Germinal center (tissue), 1 donor: ENCODE data around the gene ANKRD12.
A peak's percentile ranks its signal among the peaks of the same experiment; 100 is the strongest.

ENCODE experiments used
- DNase-seq: peaks from one replicate; pipeline ENCODE4 v3.0.0; 2012; ENCODE audit warnings: mixed read lengths, low spot score

ANKRD12 gene

DNA sequence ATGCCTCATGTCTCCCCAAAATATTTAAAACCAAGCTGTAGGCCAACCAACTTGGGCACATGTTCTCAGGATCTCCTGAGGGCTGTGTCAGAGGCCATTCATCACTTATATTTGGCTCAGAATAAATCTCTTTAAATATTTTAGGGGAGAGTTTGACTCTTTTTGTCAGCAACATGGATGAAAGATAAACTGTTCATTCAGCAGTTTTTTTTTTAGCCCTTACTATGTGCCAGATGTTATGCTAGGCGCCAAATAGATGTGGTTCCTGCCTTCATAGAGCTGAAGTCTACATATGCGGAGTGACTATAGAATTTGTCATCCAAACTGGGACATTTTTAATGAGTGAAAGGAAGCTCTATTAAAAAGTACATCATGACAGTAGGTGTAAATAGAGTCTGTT lies 155.5 kb downstream of the ANKRD12 start:
- DNase-seq: no peak

DNA sequence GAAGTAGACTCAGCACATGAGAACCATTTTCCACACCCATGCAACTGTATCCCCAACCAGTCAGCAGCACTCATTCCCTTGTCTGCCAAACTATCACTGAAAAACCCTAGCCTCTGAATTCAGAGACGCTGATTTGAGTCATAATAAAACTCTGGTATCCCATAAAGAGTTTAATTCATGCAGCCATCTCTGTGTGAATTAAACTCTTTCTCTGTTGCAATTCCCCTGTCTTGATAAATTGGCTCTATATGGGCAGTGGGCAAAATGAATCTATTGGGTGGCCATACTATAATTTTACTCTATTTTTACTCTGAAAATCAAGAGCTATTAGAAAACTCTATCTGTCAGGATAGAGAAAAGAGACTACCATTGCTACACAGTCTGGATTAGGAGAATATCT lies 157.4 kb downstream of the ANKRD12 start:
- no peak for DNase-seq

DNA sequence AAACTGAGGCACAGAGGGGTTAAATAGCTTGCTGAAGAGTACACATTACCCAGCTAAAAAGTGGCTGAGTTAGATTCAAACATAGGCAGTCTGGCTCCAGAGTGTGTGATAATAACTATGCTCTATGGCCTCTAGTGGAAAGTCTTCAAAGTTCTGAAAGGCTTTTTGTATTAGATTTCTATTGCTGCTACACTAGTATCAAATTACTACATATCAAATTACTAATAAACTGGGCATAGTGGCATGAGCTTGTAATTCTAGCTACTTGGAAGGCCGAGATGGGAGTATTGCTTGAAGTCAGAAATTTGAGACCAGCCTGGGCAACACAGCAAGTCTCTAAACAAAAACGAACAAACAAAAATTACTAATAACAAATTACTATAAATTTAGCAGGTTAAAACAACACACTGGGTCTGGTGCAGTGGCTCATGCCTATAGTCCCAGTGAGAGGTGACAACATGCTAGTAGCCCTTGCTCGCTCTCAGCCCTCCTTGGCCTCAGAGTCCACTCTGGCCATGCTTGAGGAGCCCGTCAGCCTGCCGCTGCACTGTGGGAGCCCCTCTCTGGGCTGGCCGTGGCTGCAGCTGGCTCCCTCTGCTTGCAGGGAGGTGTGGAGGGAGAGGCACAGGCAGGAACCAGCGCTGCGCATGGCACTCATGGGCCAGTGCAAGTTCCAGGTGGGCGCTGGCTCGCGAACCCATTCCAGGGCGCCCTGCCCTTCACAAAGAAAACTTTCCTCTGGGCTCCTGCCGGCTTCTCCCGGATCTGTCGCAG lies 159.8 kb downstream of the ANKRD12 start:
- no peak for DNase-seq

DNA sequence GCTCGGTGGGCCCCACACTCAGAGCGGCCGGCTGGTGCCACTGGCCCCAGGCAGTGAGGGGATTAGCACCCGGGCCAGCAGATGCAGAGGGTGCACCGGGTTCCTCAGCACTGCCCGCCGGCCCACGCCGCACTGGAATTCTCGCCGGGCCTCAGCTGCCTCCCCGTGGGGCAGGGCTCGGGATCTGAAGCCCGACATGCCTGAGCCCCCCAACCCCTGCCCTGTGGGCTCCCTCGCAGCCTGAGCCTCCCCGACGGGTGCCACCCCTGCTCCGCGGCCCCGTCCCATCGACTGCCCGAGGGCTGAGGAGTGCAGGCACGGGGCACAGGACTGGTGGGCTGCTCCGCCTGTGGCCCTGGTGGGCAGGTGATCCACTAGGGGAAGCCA lies 160.4 kb downstream of the ANKRD12 start:
- no peak for DNase-seq

DNA sequence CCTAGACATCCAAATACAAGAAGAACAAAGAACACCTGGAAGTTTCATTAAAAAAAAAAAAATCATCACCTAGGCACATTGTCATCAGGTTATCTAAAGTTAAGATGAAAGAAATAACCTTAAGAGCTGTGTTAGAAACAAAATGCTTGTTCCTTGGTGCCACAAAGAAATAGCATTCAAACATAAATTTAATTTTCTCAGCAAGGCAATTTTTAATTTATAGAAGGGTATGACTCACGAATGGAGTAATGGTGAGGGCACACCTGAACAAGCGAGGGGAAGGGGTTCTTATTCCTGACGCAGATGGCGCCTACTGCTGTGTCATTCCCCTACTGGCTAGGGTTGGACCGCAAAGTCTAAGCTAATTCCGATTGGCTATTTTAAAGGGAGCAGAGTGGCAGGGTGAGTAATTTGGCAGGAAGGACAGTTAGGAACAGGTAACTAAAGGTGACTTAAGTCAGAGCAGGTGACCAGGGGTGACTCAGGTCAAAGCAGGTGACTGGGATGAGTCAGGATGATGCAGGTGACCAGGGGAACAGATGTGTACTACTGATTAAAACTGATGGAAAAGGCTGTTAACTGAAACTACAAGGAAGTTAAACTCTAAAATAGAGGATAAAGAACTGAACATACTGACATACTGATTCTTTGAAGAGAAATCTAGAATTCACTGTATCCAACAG lies 167.9 kb downstream of the ANKRD12 start:
- DNase-seq: no peak

DNA sequence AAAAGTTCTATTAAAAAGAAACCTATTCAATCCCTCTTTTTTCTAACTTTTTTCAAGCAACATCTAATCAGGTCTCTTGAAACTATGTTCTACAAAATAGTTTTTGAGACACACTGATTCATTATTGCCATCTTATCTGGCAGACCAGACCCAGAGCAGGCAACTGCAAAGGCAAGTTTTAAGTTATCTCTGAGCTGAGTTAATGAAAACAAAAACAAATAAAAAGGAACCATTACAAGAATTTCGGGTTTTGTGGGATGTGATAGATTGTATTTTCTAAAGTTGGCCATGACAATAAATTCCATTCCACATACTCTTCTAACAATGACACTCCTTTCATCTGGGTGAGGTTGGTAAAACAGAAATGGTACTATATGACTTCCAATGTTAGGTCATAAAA lies 182.8 kb downstream of the ANKRD12 start:
- DNase-seq: no peak

DNA sequence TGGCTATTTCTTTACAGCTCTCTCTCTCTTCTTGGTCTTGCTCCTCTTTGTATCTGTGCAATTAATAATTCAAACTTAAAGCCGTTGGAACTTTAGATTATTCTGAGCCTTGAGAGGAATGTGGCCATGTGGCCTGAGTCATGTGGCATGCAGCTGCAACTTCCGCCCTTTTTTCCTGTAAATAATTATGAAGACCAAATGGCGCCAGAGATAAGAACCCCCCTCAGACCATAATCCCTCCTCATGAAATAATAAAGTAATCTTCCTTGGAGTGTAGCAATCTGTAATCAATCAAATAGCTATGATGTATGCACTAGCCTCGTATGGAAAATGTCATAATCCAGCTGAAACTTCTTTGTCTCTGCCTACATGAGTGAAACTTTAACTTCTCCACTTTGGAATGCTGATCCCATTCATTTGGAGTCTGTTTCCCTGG lies 184.5 kb downstream of the ANKRD12 start:
- no peak for DNase-seq

DNA sequence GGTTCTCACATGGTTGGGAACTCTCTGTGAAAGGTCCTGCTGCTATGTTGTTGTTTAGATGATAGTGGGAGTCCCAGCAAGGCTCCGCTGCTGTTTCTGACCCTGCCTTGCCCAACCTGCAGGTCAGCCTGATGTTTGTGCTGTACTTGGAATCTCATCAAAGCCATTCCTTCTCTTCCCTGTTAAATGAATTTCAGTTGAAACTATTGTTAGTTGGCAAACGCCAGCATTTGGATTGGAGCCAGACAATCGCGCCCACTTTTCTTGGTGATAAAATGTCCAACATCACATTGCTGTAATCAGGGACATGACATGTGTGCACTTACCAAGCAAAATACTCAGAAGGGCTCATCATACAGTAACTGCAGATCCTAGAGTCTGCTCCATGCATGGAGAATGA lies 185.2 kb downstream of the ANKRD12 start:
- DNase-seq: no peak

DNA sequence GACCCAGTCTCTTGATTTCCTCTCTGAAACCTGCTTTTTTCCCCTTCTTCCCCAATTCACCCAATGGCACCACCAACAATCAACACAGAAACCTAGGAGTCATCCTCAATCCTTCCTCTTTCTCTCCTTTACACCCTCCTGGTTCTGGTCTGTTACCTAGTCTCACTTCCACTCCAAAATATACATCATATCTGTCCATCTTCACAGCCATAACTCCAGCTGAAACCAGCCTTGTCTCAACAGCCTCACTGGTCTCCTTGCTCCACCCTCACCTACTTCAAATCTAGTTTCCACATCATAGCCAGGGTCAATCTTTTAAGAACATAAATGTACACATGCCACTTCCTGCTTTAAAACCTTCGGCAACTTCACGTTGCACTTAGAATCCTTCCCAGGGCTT lies 186.2 kb downstream of the ANKRD12 start:
- DNase-seq: no peak

DNA sequence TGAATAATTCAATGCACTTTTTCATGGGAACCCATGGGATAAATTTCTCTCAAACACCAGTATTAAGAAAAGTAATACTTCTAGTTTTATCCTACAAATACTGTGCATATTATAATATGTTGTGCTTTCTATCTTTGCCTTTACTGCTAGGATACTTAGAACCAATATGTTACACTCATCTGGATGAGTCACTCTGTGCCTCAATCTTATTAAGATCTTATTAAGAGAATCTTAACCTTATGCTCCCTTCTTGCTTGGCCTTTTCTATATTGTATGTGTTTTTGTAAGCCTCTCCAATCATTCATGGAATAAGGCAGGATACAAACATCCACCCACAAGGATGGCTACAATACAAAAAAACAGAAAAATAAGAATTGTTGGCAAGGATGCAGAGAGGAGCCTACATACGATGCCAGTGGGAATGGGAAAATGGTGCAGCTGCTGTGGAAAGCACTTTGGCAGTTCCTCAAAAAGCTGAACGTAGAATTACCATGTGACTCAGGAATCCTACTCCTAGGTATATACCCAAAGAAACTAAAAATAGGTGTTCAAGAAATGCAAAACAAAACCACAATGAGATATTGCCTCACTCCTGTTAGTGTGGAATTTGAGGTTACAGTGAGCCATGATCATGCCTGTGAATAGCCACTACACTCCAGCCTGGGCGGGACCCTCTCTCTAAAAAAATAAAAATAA lies 187.3 kb downstream of the ANKRD12 start:
- DNase-seq: no peak

DNA sequence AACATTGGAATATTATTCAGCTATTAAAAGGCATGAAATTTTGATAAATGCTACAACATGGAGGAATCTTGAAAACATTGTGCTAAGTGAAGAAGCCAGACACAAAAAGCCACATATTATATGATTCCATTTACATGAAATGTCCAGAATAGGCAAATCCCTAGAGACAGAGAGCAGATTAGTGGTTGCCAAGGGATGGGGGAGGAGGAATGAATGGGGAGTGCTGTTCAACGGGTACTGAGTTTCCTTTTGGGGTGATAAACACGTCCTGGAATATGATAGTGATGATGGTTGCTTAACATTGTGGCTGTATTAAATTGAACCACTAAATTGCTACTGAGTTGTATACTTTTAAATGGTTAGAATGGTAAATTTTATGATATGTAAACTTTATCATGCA lies 189.1 kb downstream of the ANKRD12 start:
- no peak for DNase-seq

DNA sequence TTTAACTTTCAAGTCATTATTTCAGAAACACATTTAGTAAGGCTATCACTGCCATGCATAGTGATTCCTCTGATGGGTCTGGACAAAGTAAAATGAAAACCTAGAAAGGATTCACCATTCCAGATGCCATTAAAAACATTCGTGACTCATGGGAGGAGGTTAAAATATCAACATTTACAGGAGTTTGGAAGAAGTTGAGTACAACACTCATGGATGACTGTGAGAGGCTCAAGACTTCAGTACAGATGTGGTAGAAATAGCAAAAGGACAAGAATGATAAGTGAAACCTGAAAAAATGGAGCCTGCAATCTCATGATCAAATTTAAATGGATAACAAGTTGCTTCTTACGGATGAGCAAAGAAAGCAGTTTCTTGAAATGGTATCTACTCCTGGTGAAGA lies 192.2 kb downstream of the ANKRD12 start:
- DNase-seq: no peak

DNA sequence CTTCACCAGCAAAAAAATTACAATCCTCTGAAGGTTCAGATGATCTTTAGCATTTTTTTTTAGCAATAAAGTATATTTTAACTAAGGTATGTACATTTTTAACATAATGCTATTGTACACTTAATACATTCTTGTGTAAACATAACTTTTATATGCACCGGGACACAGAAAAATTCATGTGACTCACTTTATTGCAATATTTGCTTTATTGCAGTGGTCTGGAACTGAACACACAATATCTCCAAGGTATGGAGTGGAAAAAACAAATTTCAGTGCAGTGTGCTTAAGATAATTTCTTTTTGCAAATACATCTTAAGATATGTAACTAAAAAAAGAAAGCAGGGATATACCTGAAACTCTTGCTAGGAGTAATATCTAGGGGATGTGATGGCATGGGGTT lies 192.9 kb downstream of the ANKRD12 start:
- no peak for DNase-seq

DNA sequence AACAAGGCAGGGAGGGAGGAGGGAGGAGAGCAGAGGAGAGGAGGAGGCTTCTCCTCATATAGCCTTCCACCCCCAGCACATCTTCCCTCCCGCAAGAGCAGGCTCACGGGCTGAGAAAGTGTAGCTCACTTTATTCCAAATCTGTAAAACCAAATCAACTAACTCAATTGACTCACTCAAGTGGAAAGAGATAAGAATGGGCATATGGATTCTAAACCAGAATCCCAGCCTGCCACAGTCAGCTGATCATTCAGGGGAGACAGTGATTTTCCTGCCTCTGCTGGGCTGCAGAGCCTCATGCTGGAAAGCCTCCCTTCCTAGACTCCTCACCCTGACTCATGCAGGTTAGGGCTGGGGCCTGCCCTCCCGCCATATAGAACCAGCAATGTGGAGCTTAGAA lies 193.8 kb downstream of the ANKRD12 start:
- no peak for DNase-seq

DNA sequence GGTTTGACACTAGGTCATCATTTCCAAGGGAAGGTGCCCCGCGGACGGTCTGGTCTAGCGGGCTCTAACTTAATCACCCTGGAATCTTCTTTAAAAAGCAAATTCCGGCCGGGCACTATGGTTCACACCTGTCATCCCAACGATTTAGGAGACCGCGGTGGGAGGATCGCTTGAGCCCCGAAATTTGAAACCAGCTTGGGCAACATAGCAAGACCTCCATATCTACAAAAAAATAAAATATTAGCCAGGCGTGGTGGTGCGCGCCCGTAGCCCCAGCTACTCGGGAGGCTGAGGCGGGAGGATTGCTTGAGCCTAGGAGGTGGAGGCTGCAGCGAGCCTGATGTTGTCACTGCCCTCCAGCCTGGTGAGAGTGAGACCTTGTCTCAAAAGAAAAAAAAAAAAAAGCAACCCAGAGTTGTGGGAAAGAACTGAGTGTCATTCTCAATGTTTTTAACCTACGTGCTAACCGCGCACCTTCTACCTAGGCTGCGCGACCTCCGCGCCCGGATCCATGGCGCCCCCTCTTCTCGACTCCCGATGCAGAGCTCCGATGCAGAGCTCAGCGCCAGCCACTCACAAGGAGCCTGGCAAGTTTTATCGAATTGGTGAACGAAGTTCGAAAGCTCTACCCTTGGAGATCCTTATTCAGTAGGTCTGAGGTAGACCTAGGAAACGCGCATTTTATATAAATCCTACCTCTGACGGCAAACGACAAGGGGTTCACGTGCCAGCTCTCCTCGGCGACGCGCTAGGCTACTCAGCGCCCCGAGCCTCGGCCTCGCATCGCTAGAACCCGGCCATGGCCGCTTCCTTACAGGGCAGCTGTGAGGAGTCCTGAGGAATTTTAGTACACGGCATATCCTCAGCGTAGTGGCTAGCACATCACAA lies 197.1 kb downstream of the ANKRD12 start:
- DNase-seq: no peak

DNA sequence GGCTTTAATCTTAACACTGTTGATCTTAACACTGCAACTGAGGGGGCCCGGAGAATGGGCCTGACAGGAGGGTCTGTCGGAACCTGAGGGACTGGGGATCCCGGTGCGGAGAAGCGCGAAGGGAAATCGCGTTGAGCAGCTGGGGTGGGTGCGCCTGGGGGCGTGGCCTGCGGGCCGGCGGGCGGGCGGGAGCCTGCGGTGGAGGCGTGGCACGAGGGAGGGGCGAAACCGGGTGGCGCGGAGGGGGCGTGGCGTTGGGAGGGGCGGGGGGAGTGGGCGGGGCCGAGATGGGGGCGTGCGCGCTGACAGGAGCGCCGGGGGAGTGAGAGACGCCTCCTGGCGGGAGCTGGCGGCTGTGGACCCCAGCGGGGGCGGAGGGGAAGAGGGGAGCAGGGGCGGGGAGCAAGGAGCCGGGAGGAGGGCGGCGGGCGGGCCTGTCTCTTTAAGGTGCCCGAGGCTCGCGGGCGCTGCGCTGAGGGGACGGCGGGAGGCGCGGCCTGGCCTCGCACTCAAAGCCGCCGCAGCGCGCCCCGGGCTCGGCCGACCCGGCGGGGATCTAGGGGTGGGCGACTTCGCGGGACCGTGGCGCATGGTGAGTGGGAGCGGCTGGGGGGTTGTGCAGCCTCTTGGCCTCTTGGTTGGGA lies 197.9 kb downstream of the ANKRD12 start, which contains the start of gene TWSG1:
Gene TWSG1, plus strand, starts transcription at position 445 of the 644 bp plus-strand sequence. CDS start 2,457 bp downstream, outside the sequence.
- DNase-seq: peak; percentile 98

DNA sequence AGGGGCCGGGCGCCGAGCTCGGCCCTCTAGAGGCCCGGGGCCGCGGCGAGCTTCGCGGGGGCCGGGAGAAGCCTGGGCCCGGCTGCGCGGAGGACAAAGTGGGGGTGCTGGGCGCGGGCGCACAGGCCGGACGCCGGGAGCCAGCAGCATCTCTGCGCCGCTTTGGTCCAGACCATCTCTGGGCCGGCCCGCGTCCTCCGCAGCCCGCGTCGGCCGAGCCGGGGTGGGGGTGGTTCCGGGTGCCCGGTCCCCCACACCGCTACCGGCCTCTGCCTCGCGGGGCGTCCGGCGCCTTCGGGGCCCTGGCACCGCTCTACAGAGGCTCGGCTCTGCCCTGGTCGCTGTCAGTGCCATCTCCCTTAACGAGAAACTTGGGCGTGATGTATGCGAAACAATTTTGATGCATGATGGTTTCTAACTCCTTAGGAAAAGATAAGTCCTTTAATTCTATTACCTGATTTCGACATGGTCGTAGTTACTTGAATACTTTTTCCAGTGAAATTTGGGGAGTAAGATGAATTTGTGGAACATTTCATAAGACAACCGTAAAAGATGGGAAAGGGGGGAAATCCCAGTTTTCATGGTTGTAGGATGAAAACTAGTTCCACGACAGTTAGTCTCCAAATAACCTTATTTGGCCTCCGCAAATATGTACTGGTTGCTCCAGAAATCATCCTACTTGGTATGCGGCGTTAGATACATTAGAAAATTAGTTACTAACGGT lies 198.6 kb downstream of the ANKRD12 start:
- peak; percentile 58 for DNase-seq
